ENCODE data around the gene TMEM267. TPM values are rescaled to one million over a fixed set of nuclear protein-coding genes. Genes with fewer than 3 reads are reported as not detected.

The TMEM267 gene
- total and polyA plus RNA-seq, 10 of the 15 experiments (the other 5 are each of a cell fraction or from before 2014, with no cell fraction given): 7.7 to 37.3 (median 13.3) TPM

DNA sequence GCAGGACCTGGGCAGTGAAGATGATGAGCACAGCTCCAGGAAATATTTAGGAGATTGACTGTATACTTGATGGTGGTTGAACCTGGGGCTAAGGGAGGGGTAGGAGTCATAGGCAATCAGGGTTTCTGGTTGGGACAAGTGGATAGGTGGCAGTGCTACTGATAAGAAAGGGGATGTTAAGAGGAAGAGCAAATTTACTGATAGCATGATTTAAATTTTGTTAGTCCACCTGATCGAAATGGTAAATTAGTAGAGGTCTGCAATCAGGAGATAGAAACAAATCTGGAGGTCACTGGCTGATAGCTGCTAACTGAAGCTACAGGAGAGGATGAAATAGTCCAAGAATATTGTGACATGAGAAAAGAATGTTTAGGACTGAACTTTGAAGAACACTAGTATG is 37.0 kb upstream of the TMEM267 start (continued):
- TF ChIP-seq, protein P1, sequence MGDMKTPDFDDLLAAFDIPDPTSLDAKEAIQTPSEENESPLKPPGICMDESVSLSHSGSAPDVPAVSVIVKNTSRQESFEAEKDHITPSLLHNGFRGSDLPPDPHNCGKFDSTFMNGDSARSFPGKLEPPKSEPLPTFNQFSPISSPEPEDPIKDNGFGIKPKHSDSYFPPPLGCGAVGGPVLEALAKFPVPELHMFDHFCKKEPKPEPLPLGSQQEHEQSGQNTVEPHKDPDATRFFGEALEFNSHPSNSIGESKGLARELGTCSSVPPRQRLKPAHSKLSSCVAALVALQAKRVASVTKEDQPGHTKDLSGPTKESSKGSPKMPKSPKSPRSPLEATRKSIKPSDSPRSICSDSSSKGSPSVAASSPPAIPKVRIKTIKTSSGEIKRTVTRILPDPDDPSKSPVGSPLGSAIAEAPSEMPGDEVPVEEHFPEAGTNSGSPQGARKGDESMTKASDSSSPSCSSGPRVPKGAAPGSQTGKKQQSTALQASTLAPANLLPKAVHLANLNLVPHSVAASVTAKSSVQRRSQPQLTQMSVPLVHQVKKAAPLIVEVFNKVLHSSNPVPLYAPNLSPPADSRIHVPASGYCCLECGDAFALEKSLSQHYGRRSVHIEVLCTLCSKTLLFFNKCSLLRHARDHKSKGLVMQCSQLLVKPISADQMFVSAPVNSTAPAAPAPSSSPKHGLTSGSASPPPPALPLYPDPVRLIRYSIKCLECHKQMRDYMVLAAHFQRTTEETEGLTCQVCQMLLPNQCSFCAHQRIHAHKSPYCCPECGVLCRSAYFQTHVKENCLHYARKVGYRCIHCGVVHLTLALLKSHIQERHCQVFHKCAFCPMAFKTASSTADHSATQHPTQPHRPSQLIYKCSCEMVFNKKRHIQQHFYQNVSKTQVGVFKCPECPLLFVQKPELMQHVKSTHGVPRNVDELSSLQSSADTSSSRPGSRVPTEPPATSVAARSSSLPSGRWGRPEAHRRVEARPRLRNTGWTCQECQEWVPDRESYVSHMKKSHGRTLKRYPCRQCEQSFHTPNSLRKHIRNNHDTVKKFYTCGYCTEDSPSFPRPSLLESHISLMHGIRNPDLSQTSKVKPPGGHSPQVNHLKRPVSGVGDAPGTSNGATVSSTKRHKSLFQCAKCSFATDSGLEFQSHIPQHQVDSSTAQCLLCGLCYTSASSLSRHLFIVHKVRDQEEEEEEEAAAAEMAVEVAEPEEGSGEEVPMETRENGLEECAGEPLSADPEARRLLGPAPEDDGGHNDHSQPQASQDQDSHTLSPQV (IDR thresholded peaks at IDR 0.05): no peak
- TF ChIP-seq, protein P2, sequence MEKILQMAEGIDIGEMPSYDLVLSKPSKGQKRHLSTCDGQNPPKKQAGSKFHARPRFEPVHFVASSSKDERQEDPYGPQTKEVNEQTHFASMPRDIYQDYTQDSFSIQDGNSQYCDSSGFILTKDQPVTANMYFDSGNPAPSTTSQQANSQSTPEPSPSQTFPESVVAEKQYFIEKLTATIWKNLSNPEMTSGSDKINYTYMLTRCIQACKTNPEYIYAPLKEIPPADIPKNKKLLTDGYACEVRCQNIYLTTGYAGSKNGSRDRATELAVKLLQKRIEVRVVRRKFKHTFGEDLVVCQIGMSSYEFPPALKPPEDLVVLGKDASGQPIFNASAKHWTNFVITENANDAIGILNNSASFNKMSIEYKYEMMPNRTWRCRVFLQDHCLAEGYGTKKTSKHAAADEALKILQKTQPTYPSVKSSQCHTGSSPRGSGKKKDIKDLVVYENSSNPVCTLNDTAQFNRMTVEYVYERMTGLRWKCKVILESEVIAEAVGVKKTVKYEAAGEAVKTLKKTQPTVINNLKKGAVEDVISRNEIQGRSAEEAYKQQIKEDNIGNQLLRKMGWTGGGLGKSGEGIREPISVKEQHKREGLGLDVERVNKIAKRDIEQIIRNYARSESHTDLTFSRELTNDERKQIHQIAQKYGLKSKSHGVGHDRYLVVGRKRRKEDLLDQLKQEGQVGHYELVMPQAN (conservative IDR thresholded peaks at IDR 0.05): no peak
- TF ChIP-seq ZNF384 (IDR thresholded peaks at IDR 0.05; ENCODE audit: borderline replicate concordance, low read depth, low read length): no peak
- no peak for TF ChIP-seq TCF3 (IDR thresholded peaks at IDR 0.05; ENCODE audit: borderline replicate concordance, insufficient read depth, low read depth, low read length)
- no peak for TF ChIP-seq IKZF1 (conservative IDR thresholded peaks at IDR 0.05)

Measured in GM12878 (cell line).